HG03196 (cell line): Measurements from ENCODE around the gene UBAP1L.

ENCODE experiments used
- ATAC-seq: cut with Tn5 transposase; IDR thresholded peaks from one replicate; pipeline ENCODE4 v1.9.1; 2021; ENCODE audit not compliant: unreplicated experiment

UBAP1L gene

GRCh38 chr15:65067645-65068402, 47.2 kb downstream of the UBAP1L start, which contains the start of gene RASL12:
Gene RASL12, minus strand, starts transcription at chr15:65067991. Its CDS starts 156 bp downstream, at chr15:65067835.
- no peak for ATAC-seq

DNA sequence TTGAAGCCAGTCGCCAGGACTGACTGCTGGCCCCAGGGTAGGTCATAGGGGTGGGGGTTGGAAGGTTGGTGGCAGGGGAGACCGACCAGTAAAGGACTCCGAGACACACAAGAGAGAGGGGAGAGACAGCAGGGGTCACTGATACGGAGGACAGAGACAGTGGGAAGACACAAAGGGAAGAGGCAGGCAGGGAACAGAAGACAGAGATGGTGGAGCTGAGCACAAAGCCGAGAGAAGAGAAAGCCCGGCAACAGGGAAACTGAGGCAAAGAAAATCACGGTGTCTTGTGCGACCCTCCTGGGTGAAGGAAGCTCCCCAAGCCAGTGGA, 47.7 kb downstream of the UBAP1L start:
- ATAC-seq: no peak

GRCh38 chr15:65066635-65067316, 48.2 kb downstream of the UBAP1L start:
- ATAC-seq: no peak

GRCh38 chr15:65066001-65066634, 48.9 kb downstream of the UBAP1L start:
- no peak for ATAC-seq

GRCh38 chr15:65062726-65063125, 52.3 kb downstream of the UBAP1L start:
- ATAC-seq: no peak

GRCh38 chr15:65062061-65062460, 52.9 kb downstream of the UBAP1L start:
- ATAC-seq: no peak

- no peak for ATAC-seq
These were observed 54.2 kb downstream of the UBAP1L start for GRCh38 chr15:65060641-65061397.

GRCh38 chr15:65059931-65060596, 54.9 kb downstream of the UBAP1L start:
- no peak for ATAC-seq

DNA sequence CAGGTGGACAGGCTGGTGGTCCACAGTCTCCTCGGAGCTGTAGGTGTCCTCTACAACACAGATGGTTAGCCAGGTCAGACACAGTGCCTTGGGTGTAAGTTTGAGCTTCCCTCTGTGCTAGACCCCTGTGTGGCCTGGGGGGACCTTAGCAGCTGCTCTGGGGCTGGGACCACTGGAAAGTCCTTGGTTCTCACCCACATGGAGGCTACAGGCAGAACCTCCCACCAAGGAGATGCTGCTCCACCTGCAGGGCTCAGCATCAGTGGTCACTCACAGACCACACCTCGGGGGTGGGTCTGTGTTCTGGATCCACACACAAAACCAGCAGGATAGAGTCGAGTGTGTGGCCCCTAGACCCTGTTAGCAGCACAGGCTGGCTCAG, 55.6 kb downstream of the UBAP1L start:
- no peak for ATAC-seq

- ATAC-seq: no peak
These were observed 56.3 kb downstream of the UBAP1L start for GRCh38 chr15:65058394-65059368.

DNA sequence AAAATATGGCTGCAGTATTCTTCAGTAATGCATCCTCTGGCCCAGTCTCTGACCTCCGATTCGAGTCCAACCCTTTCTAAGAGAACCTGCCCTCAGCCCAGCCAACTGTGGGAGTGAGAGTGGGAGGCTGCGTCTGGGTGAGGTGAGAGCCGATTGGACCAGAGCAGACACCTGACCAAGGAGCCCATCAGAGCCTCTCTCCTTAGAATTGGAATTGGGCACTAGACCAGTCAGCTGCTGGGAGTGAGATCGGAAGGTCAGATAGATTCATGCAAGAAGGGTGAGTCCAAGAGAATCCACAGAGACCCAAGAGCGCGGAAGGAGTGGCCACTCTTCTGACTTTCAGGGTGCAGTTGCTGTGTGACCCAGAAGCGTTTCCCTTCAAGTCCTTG, 57.5 kb downstream of the UBAP1L start:
- ATAC-seq: no peak

- no peak for ATAC-seq
These were observed 58.0 kb downstream of the UBAP1L start for GRCh38 chr15:65056868-65057548.

- ATAC-seq: no peak
These were observed 58.9 kb downstream of the UBAP1L start for GRCh38 chr15:65056106-65056505.

DNA sequence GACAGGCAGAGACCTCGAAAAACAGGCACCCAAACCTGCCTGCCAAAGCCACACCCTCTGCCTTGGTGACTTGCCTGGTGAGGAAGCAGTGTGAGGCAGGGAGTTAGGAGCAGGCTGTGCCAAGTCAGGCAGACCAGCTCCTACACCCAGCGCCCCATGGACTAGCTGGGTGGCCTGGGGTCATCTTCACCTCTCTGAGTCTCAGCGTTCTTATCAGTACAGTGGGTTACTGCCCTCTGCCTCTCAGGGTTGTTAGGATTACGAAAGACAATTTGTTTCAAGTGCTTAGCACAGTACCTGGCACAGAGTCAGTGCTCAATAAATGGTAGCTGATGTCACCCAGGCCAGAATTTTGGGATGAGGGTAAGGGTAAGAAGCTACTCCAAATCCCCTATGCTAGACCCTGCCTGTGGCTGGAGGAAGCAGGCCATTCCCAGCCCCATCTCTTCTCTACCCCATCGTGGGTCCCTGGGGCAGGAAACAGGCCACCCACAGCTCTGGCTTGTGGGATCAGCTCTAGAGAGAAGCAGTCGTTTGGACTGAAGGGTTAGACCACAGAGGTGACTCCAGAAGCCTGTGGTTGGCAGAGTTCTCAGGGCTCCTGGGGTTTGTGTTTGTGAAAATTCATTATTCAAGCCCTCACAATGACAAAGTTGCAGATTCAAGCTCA, 59.7 kb downstream of the UBAP1L start:
- ATAC-seq: no peak

DNA sequence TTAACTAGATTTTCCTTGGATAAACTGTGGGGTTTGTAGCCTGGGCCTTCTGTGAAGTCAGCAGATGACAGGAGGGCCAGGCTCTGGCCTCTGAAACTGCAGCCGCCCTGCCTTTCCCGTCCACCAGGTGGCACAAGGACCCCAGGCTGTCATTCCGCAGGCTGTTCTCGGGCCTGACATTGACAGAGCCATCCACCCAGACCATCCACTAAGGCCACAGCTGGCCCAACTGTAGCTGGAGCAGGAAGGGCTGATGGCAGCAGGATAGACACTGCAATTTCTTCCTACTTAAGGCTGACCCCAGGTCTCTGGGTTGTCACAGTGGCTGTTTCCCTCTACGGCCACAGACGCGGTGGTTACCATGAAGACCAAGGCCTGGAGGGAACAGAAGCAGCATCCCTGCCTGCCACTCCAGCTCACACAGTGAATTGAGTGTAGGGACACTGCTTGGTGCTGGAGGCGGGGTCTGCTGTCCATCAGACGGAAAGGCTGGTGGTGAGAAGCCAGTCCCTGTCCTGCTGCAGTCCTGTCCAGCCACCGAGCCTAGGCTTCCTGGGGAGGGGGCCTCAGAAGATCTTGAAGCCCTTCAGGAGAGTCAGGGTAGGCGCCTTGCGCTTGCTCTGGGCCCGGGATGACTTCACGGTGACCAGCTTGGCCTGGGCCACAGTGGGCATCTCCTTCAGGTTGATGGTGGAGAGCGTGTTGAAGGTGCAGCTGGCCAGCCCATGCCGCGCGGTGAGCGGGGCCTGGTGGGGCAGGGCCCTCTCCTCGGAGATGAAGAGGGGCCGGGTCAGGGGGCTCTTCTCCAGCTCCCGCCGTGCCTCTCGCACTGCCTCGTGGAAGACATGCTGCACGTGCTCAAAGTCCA, 60.4 kb downstream of the UBAP1L start:
- ATAC-seq: no peak

- no peak for ATAC-seq
These were observed 62.0 kb downstream of the UBAP1L start for GRCh38 chr15:65052956-65053355.

GRCh38 chr15:65051266-65051665, 63.7 kb downstream of the UBAP1L start:
- no peak for ATAC-seq

DNA sequence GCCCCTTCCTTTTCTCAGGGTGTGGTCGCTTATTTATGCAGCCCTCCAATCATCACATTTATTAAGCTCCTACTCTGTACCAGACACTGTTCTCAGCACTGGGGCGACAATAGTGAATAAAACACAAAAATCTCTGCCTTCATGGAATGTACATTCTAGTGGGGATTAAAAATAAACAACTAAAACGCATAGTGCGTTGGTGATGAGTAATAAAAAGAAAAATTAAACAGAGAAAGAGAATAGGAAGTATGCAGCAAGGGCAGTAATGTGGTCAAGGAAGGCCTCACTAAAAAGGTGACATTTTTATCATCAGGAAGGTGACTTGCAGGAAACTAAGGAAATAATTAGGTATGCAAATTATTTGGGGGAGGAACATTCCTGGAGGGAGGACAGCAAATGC, 64.7 kb downstream of the UBAP1L start:
- no peak for ATAC-seq
